ENCODE data around the gene PTCH1.

PTCH1 gene

DNA sequence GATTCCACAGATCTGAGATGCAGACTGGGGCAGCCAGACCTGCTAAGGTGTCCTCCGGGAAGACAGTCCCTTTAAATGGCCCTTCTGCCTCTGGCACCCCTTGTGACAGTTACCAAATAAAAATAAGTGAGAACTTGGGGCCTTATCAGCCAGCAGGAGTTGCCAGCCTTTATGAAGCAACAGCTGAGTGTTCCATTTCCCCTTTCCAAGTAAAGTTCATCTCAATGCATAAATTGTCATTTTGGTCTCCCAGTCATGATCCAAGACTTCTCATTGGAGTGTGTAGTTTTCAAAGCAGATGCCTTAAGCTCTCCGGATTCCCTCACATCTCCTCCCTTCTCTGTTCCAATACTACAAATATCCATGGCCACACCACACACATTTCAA is 4.1 kb downstream of the PTCH1 start:
- POLR2A ChIA-PET, result no interaction called here
- no peak overlapping the region for H3K4me3 ChIP-seq (ENCODE audit: low read depth, low read length)

More for the DNA sequence above, 4.1 kb downstream of the PTCH1 start:
- no peaks in the 10 kb centered on the region for H3K9me3 ChIP-seq (ENCODE audit: control insufficient read depth, insufficient read depth, low read depth, low read length)
- TF ChIP-seq PRDM10 (tag by site-specific recombination; IDR thresholded peaks at IDR 0.05) (no peak), ZNF335 (tag by site-specific recombination; conservative IDR thresholded peaks at IDR 0.05) (0 out of 2 replicates have a peak, but pooled peaks have one; percentile 5), ZNF169 (tag by site-specific recombination; IDR thresholded peaks at IDR 0.05) (no peak), SCRT2 (tag by site-specific recombination; IDR thresholded peaks at IDR 0.05) (peak; percentile 49; the same call in 1 of the 2 replicates), ZNF391 (tag by site-specific recombination; IDR thresholded peaks at IDR 0.05; ENCODE audit: borderline replicate concordance, low read depth) (no peak), ZNF473 (tag by site-specific recombination; IDR thresholded peaks at IDR 0.05) (no peak), ZNF223 (tag by site-specific recombination; IDR thresholded peaks at IDR 0.05) (no peak), ZNF10 (tag by site-specific recombination; IDR thresholded peaks at IDR 0.05) (no peak), KLF1 (tag by site-specific recombination; IDR thresholded peaks at IDR 0.05) (no peak), IKZF3 (tag by site-specific recombination; IDR thresholded peaks at IDR 0.05) (no peak), KLF16 (tag by site-specific recombination; IDR thresholded peaks at IDR 0.05) (no peak), ZNF621 (tag by site-specific recombination; IDR thresholded peaks at IDR 0.05) (no peak), ZNF529 (tag by site-specific recombination; IDR thresholded peaks at IDR 0.05; ENCODE audit: insufficient replicate concordance) (no peak), KLF8 (tag by site-specific recombination; IDR thresholded peaks at IDR 0.05) (no peak), PBX3 (CRISPR knock-in tag; IDR thresholded peaks at IDR 0.05) (no peak), ZEB2 (tag by site-specific recombination; IDR thresholded peaks at IDR 0.05) (no peak), ZNF555 (tag by site-specific recombination; conservative IDR thresholded peaks at IDR 0.05) (no peak), ZNF585B (tag by site-specific recombination; IDR thresholded peaks at IDR 0.05) (peak; percentile 56), ZNF394 (tag by site-specific recombination; IDR thresholded peaks at IDR 0.05; ENCODE audit: borderline replicate concordance) (no peak), ZNF350 (tag by site-specific recombination; IDR thresholded peaks at IDR 0.05) (no peak)
- TF ChIP-seq, protein P1, sequence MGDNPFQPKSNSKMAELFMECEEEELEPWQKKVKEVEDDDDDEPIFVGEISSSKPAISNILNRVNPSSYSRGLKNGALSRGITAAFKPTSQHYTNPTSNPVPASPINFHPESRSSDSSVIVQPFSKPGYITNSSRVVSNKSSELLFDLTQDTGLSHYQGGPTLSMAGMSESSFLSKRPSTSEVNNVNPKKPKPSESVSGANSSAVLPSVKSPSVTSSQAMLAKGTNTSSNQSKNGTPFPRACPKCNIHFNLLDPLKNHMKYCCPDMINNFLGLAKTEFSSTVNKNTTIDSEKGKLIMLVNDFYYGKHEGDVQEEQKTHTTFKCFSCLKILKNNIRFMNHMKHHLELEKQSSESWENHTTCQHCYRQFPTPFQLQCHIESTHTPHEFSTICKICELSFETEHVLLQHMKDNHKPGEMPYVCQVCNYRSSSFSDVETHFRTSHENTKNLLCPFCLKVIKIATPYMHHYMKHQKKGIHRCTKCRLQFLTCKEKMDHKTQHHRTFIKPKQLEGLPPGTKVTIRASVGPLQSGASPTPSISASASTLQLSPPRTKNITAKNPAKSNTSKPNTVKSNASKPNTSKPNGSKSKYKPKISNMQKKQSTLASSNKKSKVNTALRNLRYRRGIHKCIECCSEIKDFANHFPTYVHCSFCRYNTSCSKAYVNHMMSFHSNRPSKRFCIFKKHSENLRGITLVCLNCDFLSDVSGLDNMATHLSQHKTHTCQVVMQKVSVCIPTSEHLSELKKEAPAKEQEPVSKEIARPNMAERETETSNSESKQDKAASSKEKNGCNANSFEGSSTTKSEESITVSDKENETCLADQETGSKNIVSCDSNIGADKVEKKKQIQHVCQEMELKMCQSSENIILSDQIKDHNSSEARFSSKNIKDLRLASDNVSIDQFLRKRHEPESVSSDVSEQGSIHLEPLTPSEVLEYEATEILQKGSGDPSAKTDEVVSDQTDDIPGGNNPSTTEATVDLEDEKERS (tag by site-specific recombination; IDR thresholded peaks at IDR 0.05), result no peak
- H3K27ac ChIP-seq (ENCODE audit: extremely low read depth, low read depth, low read length), result peak overlapping the region; percentile 99; the same call in 1 of the 2 replicates
- H3K4me1 ChIP-seq (ENCODE audit: control insufficient read depth, insufficient read depth, low read length), result peaks cover 9% of the 10 kb centered on the region
- no peaks in the 10 kb centered on the region for H3K36me3 ChIP-seq (ENCODE audit: control insufficient read depth in 2 of 2, insufficient read depth in 1 of 2, low read length in 2 of 2)
- CTCF ChIA-PET, result no interaction called here

Measured in HEK293 (cell line).